Measurements from ENCODE around the gene CCDC57.
A peak's percentile ranks its signal among the peaks of the same experiment; 100 is the strongest.

CCDC57 gene

GRCh38 chr17:82056729-82057621, 155.7 kb downstream of the CCDC57 start:
- DNase-seq, result no peak

GRCh38 chr17:82055965-82056728, 156.5 kb downstream of the CCDC57 start:
- no peak for DNase-seq

- no peak for DNase-seq
These were observed 157.3 kb downstream of the CCDC57 start for GRCh38 chr17:82055023-82055964.

- DNase-seq, result no peak
These were observed 158.2 kb downstream of the CCDC57 start for GRCh38 chr17:82054351-82055022.

GRCh38 chr17:82053556-82054263, 158.9 kb downstream of the CCDC57 start:
- DNase-seq, result no peak

GRCh38 chr17:82053130-82053529, 159.5 kb downstream of the CCDC57 start:
- DNase-seq, result no peak

GRCh38 chr17:82052638-82053059, 160.0 kb downstream of the CCDC57 start:
- no peak for DNase-seq

GRCh38 chr17:82051776-82052637, 160.6 kb downstream of the CCDC57 start, which contains the start of the genes GPS1 and RFNG:
TSS of gene GPS1 (plus strand) at chr17:82051898. CDS start at chr17:82051932, 34 bp downstream.
TSS of gene RFNG (minus strand) at chr17:82051811. CDS start at chr17:82051766, 45 bp downstream.
- peak; percentile 65 for DNase-seq

Measured in retina (tissue), 1 donor.